H1 (cell line): ENCODE results near the gene KLHL29.

Source experiments
- ATF3 ChIP-seq: IDR thresholded peaks from 2 replicates; pipeline ENCODE4 v1.6.1; 2011; ENCODE audit warnings: low read depth, mild to moderate bottlenecking, low read length; ENCODE audit not compliant: insufficient read depth
- BACH1 ChIP-seq: IDR thresholded peaks from 2 replicates; pipeline ENCODE4 v1.6.1; 2012; ENCODE audit warnings: low read length, improper control_type of control experiment
- CTCF ChIP-seq, 3 experiments: IDR thresholded peaks; 1 replicate in 2 of 3; 2 replicates in 1 of 3; pipeline versions ENCODE4 v1.5.1 to v1.6.1; 2011; ENCODE audit warnings: low read length in 3 of 3, mild to moderate bottlenecking in 3 of 3, inconsistent platforms in 2 of 3, low read depth in 1 of 3, moderate library complexity in 1 of 3; ENCODE audit not compliant: insufficient read depth in 1 of 3; ENCODE audit errors: control extremely low read depth in 1 of 3
- EGR1 ChIP-seq: IDR thresholded peaks from 2 replicates; pipeline ENCODE4 v1.6.1; 2011; ENCODE audit warnings: low read depth, low read length, borderline replicate concordance
- EZH2 ChIP-seq: fragments of 200-600 bp; sonication (generic); IDR thresholded peaks from 2 replicates; pipeline ENCODE4 v1.7.1; 2012; ENCODE audit warnings: low read depth, mild to moderate bottlenecking, moderate library complexity, low read length, inconsistent platforms; ENCODE audit not compliant: severe bottlenecking
- GABPA ChIP-seq: IDR thresholded peaks from 2 replicates; pipeline ENCODE4 v1.6.1; 2011; ENCODE audit warnings: mild to moderate bottlenecking, low read length, moderate library complexity, borderline replicate concordance; ENCODE audit not compliant: insufficient read depth
- MAFK ChIP-seq: IDR thresholded peaks from 2 replicates; pipeline ENCODE4 v1.6.1; 2012; ENCODE audit warnings: low read depth, mild to moderate bottlenecking, improper control_type of control experiment, low read length
- POLR2AphosphoS5 ChIP-seq: IDR thresholded peaks from 2 replicates; pipeline ENCODE4 v1.6.1; 2011; ENCODE audit warnings: low read depth, low read length
- RAD21 ChIP-seq, 2 experiments: IDR thresholded peaks in 1 of 2; conservative IDR thresholded peaks in 1 of 2; 2 replicates each; pipeline ENCODE4 v1.6.1; 2011; ENCODE audit warnings: low read depth in 2 of 2, low read length in 2 of 2, improper control_type of control experiment in 1 of 2, inconsistent platforms in 1 of 2, mild to moderate bottlenecking in 1 of 2, moderate library complexity in 1 of 2
- TAF1 ChIP-seq: IDR thresholded peaks from 2 replicates; pipeline ENCODE4 v1.6.1; 2011; ENCODE audit warnings: mild to moderate bottlenecking, low read depth, low read length

- TF ChIP-seq ATF3 (no peak), POLR2AphosphoS5 (no peak), CTCF (IDR thresholded peaks at IDR 0.05; ENCODE audit: control extremely low read depth in 1 of 3, insufficient read depth in 1 of 3, low read depth in 1 of 3, low read length in 3 of 3) (no peak), MAFK (no peak), EZH2 (no peak), BACH1 (no peak), RAD21 (IDR thresholded peaks at IDR 0.05 in 1 of 2, conservative IDR thresholded peaks at IDR 0.05 in 1 of 2; ENCODE audit: low read depth in 2 of 2, low read length in 2 of 2) (no peak), EGR1 (no peak), TAF1 (no peak), GABPA (no peak)
Measured at GRCh38 chr2:23596316-23596885, 211.4 kb downstream of the KLHL29 start.
